CMK (cell line): ENCODE measurements around the gene ALX3.
"Not testable (repeated sequence)": the region's sequence is repeated elsewhere in the genome, so short reads cannot be mapped to it uniquely, and the experiment has no call there.

Source experiments
- DNase-seq: peaks from one replicate; pipeline ENCODE4 v3.0.0-alpha.2; 2010; ENCODE audit warnings: low read depth

The ALX3 gene

GRCh38 chr1:110047463-110047862, 23.0 kb downstream of the ALX3 start:
- no peak for DNase-seq

GRCh38 chr1:110043016-110043415, 27.5 kb downstream of the ALX3 start:
- DNase-seq = no peak

- no peak for DNase-seq
Measured at GRCh38 chr1:110040548-110040947, 29.9 kb downstream of the ALX3 start.

- DNase-seq = no peak
Measured at GRCh38 chr1:110039641-110040040, 30.8 kb downstream of the ALX3 start.

- no peak for DNase-seq
Measured at GRCh38 chr1:110038271-110038670, 32.2 kb downstream of the ALX3 start.

- DNase-seq = no peak
Measured at GRCh38 chr1:110035236-110035752, 35.2 kb downstream of the ALX3 start.

GRCh38 chr1:110034451-110035235, 35.8 kb downstream of the ALX3 start, which contains the start of gene STRIP1:
TSS of gene STRIP1 (plus strand) at chr1:110034624. CDS start at chr1:110034638, 14 bp downstream.
- peak; percentile 82 for DNase-seq

- no peak for DNase-seq
Measured at GRCh38 chr1:110034040-110034450, 36.4 kb downstream of the ALX3 start.

- peak; percentile 52 for DNase-seq
Measured at GRCh38 chr1:110033421-110033820, 37.1 kb downstream of the ALX3 start.

GRCh38 chr1:110032327-110032726, 38.1 kb downstream of the ALX3 start:
- DNase-seq = no peak

GRCh38 chr1:110030687-110031086, 39.8 kb downstream of the ALX3 start:
- DNase-seq = not testable (repeated sequence)

- no peak for DNase-seq
Measured at GRCh38 chr1:110024613-110025012, 45.9 kb downstream of the ALX3 start.

- no peak for DNase-seq
Measured at GRCh38 chr1:110021285-110021684, 49.2 kb downstream of the ALX3 start.

GRCh38 chr1:110019770-110020169, 50.7 kb downstream of the ALX3 start:
- DNase-seq = no peak

- DNase-seq = no peak
Measured at GRCh38 chr1:110018396-110018795, 52.1 kb downstream of the ALX3 start.

- no peak for DNase-seq
Measured at GRCh38 chr1:110017792-110018191, 52.7 kb downstream of the ALX3 start.

- no peak for DNase-seq
Measured at GRCh38 chr1:110012100-110012780, 58.2 kb downstream of the ALX3 start.

GRCh38 chr1:110011527-110012041, 58.9 kb downstream of the ALX3 start:
- peak; percentile 22 for DNase-seq
